GM21390 (cell line): ENCODE results near the gene FANCE.

Source experiments
- ATAC-seq: cut with Tn5 transposase; IDR thresholded peaks from one replicate; pipeline ENCODE4 v1.9.1; 2021; ENCODE audit not compliant: unreplicated experiment

The FANCE gene

GRCh38 chr6:35452183-35453090 lies at the start of gene FANCE:
Gene FANCE, plus strand, starts transcription at chr6:35452338. Its CDS starts 208 bp downstream, at chr6:35452546.
- ATAC-seq: peak; percentile 89

GRCh38 chr6:35402856-35403191 lies 49.3 kb upstream of the FANCE start:
- no peak for ATAC-seq

- no peak for ATAC-seq
These were observed 48.3 kb upstream of the FANCE start for GRCh38 chr6:35403544-35404442.

- no peak for ATAC-seq
These were observed 45.2 kb upstream of the FANCE start for GRCh38 chr6:35406711-35407485.

- ATAC-seq: no peak
These were observed 42.9 kb upstream of the FANCE start for GRCh38 chr6:35409245-35409644.

GRCh38 chr6:35410131-35410530 lies 42.0 kb upstream of the FANCE start:
- ATAC-seq: no peak

- ATAC-seq: no peak
These were observed 41.1 kb upstream of the FANCE start for GRCh38 chr6:35411066-35411465.

GRCh38 chr6:35412102-35412501 lies 40.0 kb upstream of the FANCE start:
- ATAC-seq: no peak

- ATAC-seq: no peak
These were observed 38.2 kb upstream of the FANCE start for GRCh38 chr6:35413911-35414310.

- no peak for ATAC-seq
These were observed 36.9 kb upstream of the FANCE start for GRCh38 chr6:35415065-35415891.

- no peak for ATAC-seq
These were observed 34.0 kb upstream of the FANCE start for GRCh38 chr6:35417979-35418661.

- ATAC-seq: no peak
These were observed 32.7 kb upstream of the FANCE start for GRCh38 chr6:35419417-35419816.

GRCh38 chr6:35419961-35420360 lies 32.2 kb upstream of the FANCE start:
- no peak for ATAC-seq

- ATAC-seq: no peak
These were observed 26.9 kb upstream of the FANCE start for GRCh38 chr6:35425284-35425683.

GRCh38 chr6:35426074-35426473 lies 26.1 kb upstream of the FANCE start:
- no peak for ATAC-seq

GRCh38 chr6:35427435-35427834 lies 24.7 kb upstream of the FANCE start:
- no peak for ATAC-seq

GRCh38 chr6:35427851-35428321 lies 24.3 kb upstream of the FANCE start:
- ATAC-seq: no peak

- ATAC-seq: no peak
These were observed 23.6 kb upstream of the FANCE start for GRCh38 chr6:35428421-35429149.

- no peak for ATAC-seq
These were observed 22.7 kb upstream of the FANCE start for GRCh38 chr6:35429463-35429862.
